Activated T-cell treated with anti-CD3 and anti-CD28 coated beads, Interleukin-2, amount 50 U/mL, for 72 hours (primary cell): ENCODE results near the gene DLG2. TPM values are rescaled to one million over a fixed set of nuclear protein-coding genes. Genes with fewer than 3 reads are reported as not detected.

ENCODE experiments used
- ATAC-seq, 2 donors: fragments of 150-1000 bp; cut with Tn5 transposase; replicated peaks in 1 of 2; 2 replicates each; pipeline ENCODE4 v1.10.0; 2021; ENCODE audit warnings: moderate library complexity in 2 of 2, mild to moderate bottlenecking in 1 of 2
- DNase-seq, 2 donors: peaks; one replicate each; pipeline ENCODE4 v3.0.0; 2021 to 2022; ENCODE audit warnings: mixed read lengths in 1 of 2
- H3K27ac Mint-ChIP-seq: one replicate; pipeline ENCODE4 v1.8.0; 2022; ENCODE audit warnings: mild to moderate bottlenecking, moderate library complexity, mixed read lengths
- H3K27me3 Mint-ChIP-seq: one replicate; pipeline ENCODE4 v1.8.0; 2022; ENCODE audit warnings: low read depth, mixed read lengths
- H3K36me3 Mint-ChIP-seq, 2 donors: one replicate each; pipeline ENCODE4 v1.8.0; 2022; ENCODE audit warnings: mixed read lengths in 2 of 2, mild to moderate bottlenecking in 1 of 2; ENCODE audit not compliant: insufficient read depth in 2 of 2
- H3K4me1 Mint-ChIP-seq: one replicate; pipeline ENCODE4 v1.8.0; 2022; ENCODE audit warnings: low read depth, mixed read lengths
- H3K4me3 Mint-ChIP-seq, 2 donors: one replicate each; pipeline ENCODE4 v1.8.0; 2022; ENCODE audit warnings: mild to moderate bottlenecking in 2 of 2, mixed read lengths in 2 of 2, moderate library complexity in 2 of 2
- H3K9me3 Mint-ChIP-seq, 2 donors: one replicate each; pipeline ENCODE4 v1.8.0; 2022; ENCODE audit warnings: mixed read lengths in 2 of 2
- total RNA-seq, 2 donors: library from RNA; stranded (reverse); gene quantifications; one replicate each; pipeline ENCODE4 v1.2.3, GENCODE V29; 2022

The DLG2 gene
- total RNA-seq, 2 donors from 2014 or later: 4.1 to 5.3 TPM

DNA sequence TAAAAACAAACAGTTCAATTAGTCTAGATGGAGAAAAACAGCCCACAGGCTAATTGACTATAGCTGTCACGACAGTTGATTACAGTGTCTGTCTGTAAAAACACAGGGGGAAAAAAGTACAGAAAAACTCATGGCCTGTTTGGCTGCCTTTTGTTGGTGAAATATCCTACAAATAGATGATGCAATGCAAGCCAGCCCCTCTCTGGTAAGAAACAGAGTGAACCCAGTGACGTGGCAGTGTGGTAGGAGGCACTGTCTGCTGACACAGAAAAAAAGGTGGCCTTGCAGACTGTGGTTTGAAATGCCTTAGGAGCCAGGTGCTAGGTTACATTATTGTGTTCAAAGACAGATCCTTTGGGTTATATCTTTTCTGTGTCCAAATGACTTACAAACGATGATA lies 1909.6 kb downstream of the DLG2 start:
- Mint-ChIP-seq H3K36me3 (no peaks in the 10 kb centered on the region), H3K27ac (no peak overlapping the region), H3K27me3 (peaks cover 7% of the 10 kb centered on the region), H3K4me3 (no peak overlapping the region), H3K9me3 (no peaks in the 10 kb centered on the region), H3K4me1 (no peaks in the 10 kb centered on the region)
- DNase-seq: no peak
- no peak for ATAC-seq

- no peaks in the 10 kb centered on the region for H3K36me3 Mint-ChIP-seq
- peaks cover 7% of the 10 kb centered on the region for H3K27me3 Mint-ChIP-seq
- H3K27ac Mint-ChIP-seq: no peak overlapping the region
- H3K4me1 Mint-ChIP-seq: no peaks in the 10 kb centered on the region
- no peaks in the 10 kb centered on the region for H3K9me3 Mint-ChIP-seq
- no peak overlapping the region for H3K4me3 Mint-ChIP-seq
- ATAC-seq (no peak), DNase-seq (no peak)
Observed at GRCh38 chr11:83715927-83716535, 1911.1 kb downstream of the DLG2 start.

GRCh38 chr11:83713708-83714107 lies 1913.4 kb downstream of the DLG2 start:
- peaks cover 7% of the 10 kb centered on the region for H3K27me3 Mint-ChIP-seq
- no peak overlapping the region for H3K27ac Mint-ChIP-seq
- H3K4me1 Mint-ChIP-seq: no peaks in the 10 kb centered on the region
- H3K36me3 Mint-ChIP-seq: no peaks in the 10 kb centered on the region
- ATAC-seq: no peak
- DNase-seq: no peak
- H3K9me3 Mint-ChIP-seq: no peaks in the 10 kb centered on the region
- no peak overlapping the region for H3K4me3 Mint-ChIP-seq

GRCh38 chr11:83711106-83711527 lies 1916.0 kb downstream of the DLG2 start:
- Mint-ChIP-seq H3K4me1 (no peaks in the 10 kb centered on the region), H3K27ac (no peak overlapping the region), H3K36me3 (no peaks in the 10 kb centered on the region), H3K4me3 (no peak overlapping the region), H3K27me3 (peaks cover 7% of the 10 kb centered on the region), H3K9me3 (no peaks in the 10 kb centered on the region)
- no peak for DNase-seq
- ATAC-seq: no peak

DNA sequence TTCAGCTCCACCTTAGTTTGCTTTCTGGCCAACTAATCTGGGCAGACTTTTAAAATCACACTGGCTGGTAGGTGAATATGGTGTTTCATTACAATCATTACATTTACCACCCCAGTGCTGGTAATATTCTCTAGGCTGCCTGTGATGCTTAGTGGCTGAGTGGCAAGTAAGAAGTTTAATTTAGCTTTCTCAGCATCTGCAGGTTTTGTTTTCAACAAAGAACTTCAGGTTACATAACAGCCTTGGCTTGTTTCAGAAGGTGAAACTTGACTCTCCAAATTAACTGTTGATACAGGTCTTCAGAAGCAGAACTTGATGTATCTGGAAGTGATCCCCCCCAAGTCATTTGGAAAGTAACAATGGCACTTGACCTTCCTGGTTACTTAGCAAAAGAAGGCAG lies 1917.7 kb downstream of the DLG2 start:
- Mint-ChIP-seq H3K4me1 (no peaks in the 10 kb centered on the region), H3K4me3 (no peak overlapping the region), H3K27me3 (no peaks in the 10 kb centered on the region), H3K9me3 (no peaks in the 10 kb centered on the region), H3K36me3 (no peaks in the 10 kb centered on the region), H3K27ac (no peak overlapping the region)
- ATAC-seq (no peak), DNase-seq (no peak)

- no peak overlapping the region for H3K27ac Mint-ChIP-seq
- no peak overlapping the region for H3K4me3 Mint-ChIP-seq
- H3K9me3 Mint-ChIP-seq: no peaks in the 10 kb centered on the region
- no peaks in the 10 kb centered on the region for H3K27me3 Mint-ChIP-seq
- DNase-seq: no peak
- ATAC-seq: no peak
- no peaks in the 10 kb centered on the region for H3K4me1 Mint-ChIP-seq
- H3K36me3 Mint-ChIP-seq: no peaks in the 10 kb centered on the region
Observed at GRCh38 chr11:83706566-83706965, 1920.6 kb downstream of the DLG2 start.

DNA sequence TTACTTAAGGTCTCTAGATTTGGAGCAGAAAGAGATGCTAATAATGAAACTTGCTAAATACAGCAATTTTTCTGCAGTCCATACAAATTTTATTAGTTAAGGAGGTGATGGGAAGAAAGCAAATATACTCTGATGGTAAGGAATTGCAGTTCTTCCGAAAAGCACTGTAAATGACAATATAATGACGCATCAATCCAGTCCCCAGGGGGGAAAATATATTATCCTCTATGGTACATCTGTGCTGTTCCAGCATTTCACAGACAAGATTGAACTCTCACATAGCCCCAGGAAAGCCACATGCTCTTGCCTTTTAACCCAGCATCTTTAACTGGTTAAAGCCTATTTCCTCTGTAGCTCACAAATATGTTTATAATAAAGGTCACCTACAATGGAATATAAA lies 1924.3 kb downstream of the DLG2 start:
- Mint-ChIP-seq H3K36me3 (no peaks in the 10 kb centered on the region), H3K27ac (no peak overlapping the region), H3K9me3 (no peaks in the 10 kb centered on the region), H3K4me3 (no peak overlapping the region), H3K27me3 (no peaks in the 10 kb centered on the region), H3K4me1 (no peaks in the 10 kb centered on the region)
- ATAC-seq (no peak), DNase-seq (no peak)

- no peak for DNase-seq
- Mint-ChIP-seq H3K4me1 (no peaks in the 10 kb centered on the region), H3K4me3 (no peak overlapping the region), H3K27ac (no peak overlapping the region), H3K9me3 (peaks cover 0 to 2% of the 10 kb centered on the region in 2 donors), H3K36me3 (no peaks in the 10 kb centered on the region), H3K27me3 (peaks cover 11% of the 10 kb centered on the region)
- ATAC-seq: no peak
Observed at GRCh38 chr11:83697518-83697917, 1929.6 kb downstream of the DLG2 start.

DNA sequence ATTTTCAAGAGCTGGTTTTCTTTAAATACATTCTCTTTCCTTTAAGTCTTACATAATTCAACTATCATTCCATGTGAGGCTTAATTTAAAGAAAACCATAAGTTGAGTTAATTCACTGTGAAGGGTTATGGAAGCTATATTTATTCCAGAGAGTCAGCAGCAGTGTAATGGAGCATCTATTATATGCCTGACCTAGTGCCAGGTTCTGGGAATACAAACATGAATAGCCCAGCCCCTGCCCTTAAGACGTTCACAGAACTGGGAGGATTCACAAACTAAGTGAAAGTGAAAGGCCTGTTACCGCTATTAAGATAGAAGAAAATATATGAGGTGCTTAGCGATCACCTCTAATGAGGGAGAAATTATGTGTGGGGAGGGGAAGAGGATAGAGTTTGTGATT lies 1932.1 kb downstream of the DLG2 start:
- H3K4me1 Mint-ChIP-seq: no peaks in the 10 kb centered on the region
- no peak for ATAC-seq
- no peak overlapping the region for H3K4me3 Mint-ChIP-seq
- peaks cover 0 to 2% of the 10 kb centered on the region in 2 donors for H3K9me3 Mint-ChIP-seq
- no peaks in the 10 kb centered on the region for H3K36me3 Mint-ChIP-seq
- no peak for DNase-seq
- H3K27ac Mint-ChIP-seq: no peak overlapping the region
- peaks cover 11% of the 10 kb centered on the region for H3K27me3 Mint-ChIP-seq

DNA sequence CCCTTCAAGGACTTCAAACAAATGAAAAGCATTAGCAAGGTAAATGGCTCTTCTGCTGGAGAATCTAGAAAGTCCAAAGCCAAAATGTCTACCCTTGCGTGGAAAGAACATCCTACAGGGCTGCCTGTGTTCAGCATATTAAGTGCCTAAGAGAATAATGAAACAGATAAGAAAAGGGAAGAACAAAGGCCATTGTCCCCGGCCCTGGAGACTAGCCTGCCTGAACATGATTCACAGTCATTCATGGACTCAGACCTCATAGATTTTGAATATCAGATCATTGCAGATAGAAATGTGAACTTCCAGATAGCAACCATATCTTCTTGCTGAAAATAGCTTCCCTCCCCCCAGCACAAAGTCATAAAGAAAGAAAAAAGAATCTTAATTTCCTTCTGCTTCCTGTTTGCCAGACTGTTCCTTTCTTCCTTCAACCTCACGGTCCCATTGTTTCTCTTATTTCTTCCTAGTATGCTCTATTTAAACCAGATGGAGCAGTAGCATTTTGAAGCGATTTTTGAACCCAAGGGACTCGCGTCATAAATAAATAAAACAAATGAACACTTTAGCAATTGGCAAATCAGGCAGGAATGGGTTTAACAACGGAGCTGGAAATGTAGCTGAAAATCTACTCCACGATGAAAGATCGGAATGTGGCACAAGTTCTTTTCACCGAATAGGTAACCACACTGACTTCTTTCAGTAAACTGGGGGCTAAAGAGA lies 1932.8 kb downstream of the DLG2 start:
- Mint-ChIP-seq H3K27me3 (peaks cover 11% of the 10 kb centered on the region), H3K36me3 (no peaks in the 10 kb centered on the region), H3K27ac (no peak overlapping the region), H3K9me3 (peaks cover 0 to 2% of the 10 kb centered on the region in 2 donors), H3K4me1 (no peaks in the 10 kb centered on the region), H3K4me3 (no peak overlapping the region)
- no peak for DNase-seq
- no peak for ATAC-seq

DNA sequence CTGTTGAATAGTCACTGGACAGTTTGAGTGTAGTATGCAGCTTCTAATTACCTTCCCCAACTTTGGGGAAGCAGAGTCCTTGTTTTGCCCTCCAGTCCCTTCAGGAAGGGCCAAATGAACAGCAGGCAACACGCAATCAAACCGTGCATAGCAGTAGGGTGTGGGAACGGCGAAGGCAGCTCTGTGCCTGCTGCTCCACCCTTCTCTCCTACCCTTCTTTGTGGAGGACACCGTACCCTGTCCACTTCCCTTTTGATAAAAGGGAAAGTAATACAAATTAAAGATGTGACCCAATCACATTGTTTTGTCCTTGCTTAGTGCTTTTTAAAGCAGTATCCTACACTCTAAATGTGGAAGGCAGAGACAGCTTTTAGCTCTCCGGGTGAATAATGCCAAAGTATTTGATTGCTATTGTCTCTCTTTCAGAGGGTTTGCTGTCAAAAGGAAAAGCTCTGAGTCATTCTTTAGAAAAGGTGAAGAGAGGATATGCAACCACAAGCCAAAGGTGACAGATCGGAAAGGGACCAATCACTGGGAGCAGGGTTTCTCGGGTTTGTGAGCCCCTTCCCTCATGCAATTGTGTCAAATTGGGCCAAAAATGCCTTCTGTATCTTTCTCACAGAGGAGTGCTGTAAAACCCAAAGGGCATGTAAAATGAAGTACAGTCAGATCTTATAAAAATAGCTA lies 1933.7 kb downstream of the DLG2 start:
- DNase-seq (no peak), ATAC-seq (no peak)
- H3K27ac Mint-ChIP-seq: no peak overlapping the region
- no peaks in the 10 kb centered on the region for H3K4me1 Mint-ChIP-seq
- H3K4me3 Mint-ChIP-seq: no peak overlapping the region
- peaks cover 11% of the 10 kb centered on the region for H3K27me3 Mint-ChIP-seq
- H3K9me3 Mint-ChIP-seq: peaks cover 0 to 2% of the 10 kb centered on the region in 2 donors
- H3K36me3 Mint-ChIP-seq: no peaks in the 10 kb centered on the region

- H3K27ac Mint-ChIP-seq: no peak overlapping the region
- ATAC-seq: no peak
- no peak for DNase-seq
- H3K36me3 Mint-ChIP-seq: no peaks in the 10 kb centered on the region
- no peak overlapping the region for H3K4me3 Mint-ChIP-seq
- peaks cover 0 to 2% of the 10 kb centered on the region in 2 donors for H3K9me3 Mint-ChIP-seq
- no peaks in the 10 kb centered on the region for H3K4me1 Mint-ChIP-seq
- H3K27me3 Mint-ChIP-seq: peaks cover 11% of the 10 kb centered on the region
Observed at GRCh38 chr11:83692675-83693074, 1934.5 kb downstream of the DLG2 start.

- Mint-ChIP-seq H3K27me3 (peaks cover 11% of the 10 kb centered on the region), H3K27ac (no peak overlapping the region), H3K36me3 (no peaks in the 10 kb centered on the region), H3K4me1 (no peaks in the 10 kb centered on the region), H3K9me3 (peaks cover 0 to 2% of the 10 kb centered on the region in 2 donors), H3K4me3 (no peak overlapping the region)
- ATAC-seq: no peak
- no peak for DNase-seq
Observed at GRCh38 chr11:83691451-83691950, 1935.6 kb downstream of the DLG2 start.
